ENCODE data around the gene AP2B1. TPM values are rescaled to one million over a fixed set of nuclear protein-coding genes. Genes with fewer than 3 reads are reported as not detected.

AP2B1 gene
- total and polyA plus RNA-seq, 9 of the 15 experiments (the other 6 are each of a cell fraction or from before 2014, with no cell fraction given), result 60.1 to 287 (median 105) TPM

- TF ChIP-seq REST (IDR thresholded peaks at IDR 0.05; ENCODE audit: borderline replicate concordance), result no peak
- TF ChIP-seq REST (CRISPR knock-in tag; IDR thresholded peaks at IDR 0.05; ENCODE audit: low read depth), result no peak
- TF ChIP-seq ZBTB11 (CRISPR knock-in tag; IDR thresholded peaks at IDR 0.05), result no peak
- TF ChIP-seq TOE1 (IDR thresholded peaks at IDR 0.05; ENCODE audit: borderline replicate concordance), result no peak
- TF ChIP-seq TOE1 (CRISPR knock-in tag; IDR thresholded peaks at IDR 0.05; ENCODE audit: borderline replicate concordance, low read depth), result no peak
- no peak for TF ChIP-seq BRCA1 (IDR thresholded peaks at IDR 0.05)
- no peak for TF ChIP-seq BRCA1 (CRISPR knock-in tag; IDR thresholded peaks at IDR 0.05)
- no peak for TF ChIP-seq SIN3A (IDR thresholded peaks at IDR 0.05; ENCODE audit: borderline replicate concordance in 2 of 2, control insufficient read depth in 1 of 2, low read depth in 2 of 2, low read length in 2 of 2)
Observed at GRCh38 chr17:35750526-35751395, 163.6 kb downstream of the AP2B1 start (continued).

Measured in K562 (cell line).